DMS114 treated with DMSO at 0.1 percent for 48 hours (cell line): ENCODE results near the gene DIAPH2.
"Not testable (repeated sequence)": the region's sequence is repeated elsewhere in the genome, so short reads cannot be mapped to it uniquely, and the experiment has no call there.

Experiments used
- DNase-seq: peaks from one replicate; lab custom pipeline; 2025; ENCODE audit not compliant: unreplicated experiment; lab: John Stamatoyannopoulos, UW

Gene DIAPH2

DNA sequence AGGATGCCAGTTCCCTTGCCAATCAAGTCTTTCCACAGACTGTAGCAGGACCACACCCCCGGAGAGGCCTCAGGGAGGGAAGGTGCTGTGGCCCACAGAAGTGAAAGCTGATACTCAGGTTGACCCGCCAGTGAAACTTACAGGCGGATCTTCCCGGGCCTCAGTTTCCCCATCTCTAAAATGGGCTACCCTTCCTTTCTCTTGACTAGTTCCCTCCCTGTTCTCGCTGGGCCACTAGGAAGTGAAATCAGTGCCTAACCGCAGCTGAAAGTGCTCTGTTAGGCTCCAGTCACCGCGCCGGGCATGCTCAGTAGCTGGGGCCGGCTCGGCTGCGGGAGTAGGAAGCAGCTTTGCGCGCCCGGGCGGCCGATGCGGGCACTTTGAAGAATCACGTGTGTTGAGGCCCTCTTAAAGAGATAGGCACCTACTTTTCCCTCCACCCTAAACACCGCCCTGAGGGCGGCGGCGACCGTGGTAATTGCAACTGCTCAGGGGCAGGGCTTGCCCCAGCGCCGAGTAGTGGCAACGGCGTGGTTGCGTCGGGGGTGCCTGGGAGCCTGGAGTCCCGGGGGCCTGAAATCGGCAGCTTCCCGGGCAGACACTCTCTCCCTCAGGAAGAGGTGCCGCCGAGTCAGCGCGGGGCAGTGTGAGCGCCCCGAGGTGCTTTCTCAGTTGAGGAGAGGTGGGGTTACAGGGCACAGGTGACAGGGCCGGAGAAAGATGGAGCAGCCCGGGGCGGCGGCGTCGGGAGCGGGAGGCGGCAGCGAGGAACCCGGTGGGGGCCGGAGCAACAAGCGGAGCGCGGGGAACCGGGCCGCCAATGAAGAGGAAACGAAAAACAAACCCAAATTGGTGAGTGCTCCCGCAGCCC lies at the start of gene DIAPH2:
Gene DIAPH2 (plus strand): TSS at position 504 of the 871 bp plus-strand sequence.
- DNase-seq = no peak

DNA sequence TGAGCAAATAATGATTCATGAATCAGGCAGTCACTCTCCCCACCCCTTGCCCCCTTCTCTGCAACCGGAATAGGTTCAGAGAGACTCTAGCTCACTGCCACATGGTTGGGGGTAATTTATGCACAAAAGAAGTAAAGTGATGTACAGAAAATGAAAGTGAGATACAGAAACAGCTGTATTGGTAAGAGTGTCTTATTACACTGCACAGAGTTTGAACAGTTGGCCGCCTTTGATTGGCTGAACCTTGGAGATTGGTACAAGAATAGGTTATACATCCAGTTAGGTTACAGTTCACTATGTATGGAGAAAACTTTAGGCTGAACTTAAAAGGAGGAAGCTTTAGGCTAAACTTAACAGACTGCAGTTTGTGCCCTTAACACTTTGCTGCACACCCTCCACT lies 34.6 kb upstream of the DIAPH2 start:
- no peak for DNase-seq

DNA sequence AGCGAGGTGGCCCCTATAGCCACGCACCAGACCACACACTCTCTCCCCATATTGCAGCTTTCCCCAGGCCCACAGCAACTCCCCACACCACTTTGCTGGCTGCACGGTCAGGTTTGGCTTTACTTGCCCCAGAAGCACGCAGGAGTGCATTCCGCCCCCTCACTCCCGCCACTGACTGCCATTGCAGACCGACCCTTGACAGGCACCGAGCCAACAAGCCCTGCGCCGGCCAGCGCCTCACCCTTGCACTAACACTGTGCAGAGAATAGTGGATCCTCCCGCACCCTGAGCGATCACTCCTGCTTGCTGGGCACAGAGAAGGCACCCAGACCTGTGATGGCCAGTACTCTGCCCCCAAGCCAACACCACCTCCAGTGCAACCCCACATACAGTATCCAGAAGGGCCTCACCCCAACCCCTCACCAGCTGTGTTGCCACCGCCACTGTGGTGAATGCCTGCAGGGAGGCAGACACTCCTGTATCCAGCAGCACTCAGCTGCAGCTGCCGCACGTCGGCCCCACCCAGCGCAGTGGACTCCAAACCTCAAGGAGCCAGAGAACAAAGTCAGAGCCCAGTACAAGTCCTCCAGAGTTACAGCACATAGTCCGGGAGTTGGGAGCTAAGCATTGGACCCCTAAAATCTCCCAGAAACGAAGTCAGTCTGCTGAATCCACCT lies 28.6 kb upstream of the DIAPH2 start:
- no peak for DNase-seq

DNA sequence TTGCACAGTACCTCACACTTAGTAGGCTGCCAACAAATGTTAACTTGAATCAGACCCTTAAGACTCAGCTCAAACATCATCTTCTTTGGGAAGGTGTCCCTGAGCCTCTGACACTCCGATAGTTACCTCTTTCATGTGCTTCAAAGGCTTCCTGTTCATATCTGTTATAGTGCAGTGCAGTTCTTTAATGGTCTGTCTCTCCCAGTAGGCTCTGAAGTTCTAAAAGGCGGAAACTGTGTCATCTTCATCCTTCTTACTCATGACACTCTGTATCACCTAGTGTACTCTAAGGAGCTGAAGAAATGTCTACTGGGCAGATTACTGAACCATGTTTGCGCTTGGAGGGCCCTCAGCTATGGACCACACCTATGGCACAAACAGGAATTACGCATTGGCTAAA lies 2.1 kb upstream of the DIAPH2 start:
- no peak for DNase-seq

DNA sequence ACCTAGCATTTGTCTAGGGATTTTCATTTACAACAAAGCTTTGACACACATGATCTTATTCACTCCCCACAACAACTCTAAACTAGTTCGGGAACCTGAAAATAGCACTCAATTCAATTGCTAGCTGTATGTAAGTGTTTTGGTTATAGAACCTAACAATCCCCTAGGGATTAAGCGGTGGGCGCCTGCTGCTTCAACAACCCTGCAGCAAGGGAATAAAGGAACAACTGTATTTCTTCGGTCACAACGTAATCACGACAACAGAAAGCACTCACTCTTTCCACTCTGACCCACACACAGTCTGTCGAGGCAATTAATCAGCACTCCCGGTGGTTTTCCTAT lies 674 bp upstream of the DIAPH2 start:
- DNase-seq = no peak

DNA sequence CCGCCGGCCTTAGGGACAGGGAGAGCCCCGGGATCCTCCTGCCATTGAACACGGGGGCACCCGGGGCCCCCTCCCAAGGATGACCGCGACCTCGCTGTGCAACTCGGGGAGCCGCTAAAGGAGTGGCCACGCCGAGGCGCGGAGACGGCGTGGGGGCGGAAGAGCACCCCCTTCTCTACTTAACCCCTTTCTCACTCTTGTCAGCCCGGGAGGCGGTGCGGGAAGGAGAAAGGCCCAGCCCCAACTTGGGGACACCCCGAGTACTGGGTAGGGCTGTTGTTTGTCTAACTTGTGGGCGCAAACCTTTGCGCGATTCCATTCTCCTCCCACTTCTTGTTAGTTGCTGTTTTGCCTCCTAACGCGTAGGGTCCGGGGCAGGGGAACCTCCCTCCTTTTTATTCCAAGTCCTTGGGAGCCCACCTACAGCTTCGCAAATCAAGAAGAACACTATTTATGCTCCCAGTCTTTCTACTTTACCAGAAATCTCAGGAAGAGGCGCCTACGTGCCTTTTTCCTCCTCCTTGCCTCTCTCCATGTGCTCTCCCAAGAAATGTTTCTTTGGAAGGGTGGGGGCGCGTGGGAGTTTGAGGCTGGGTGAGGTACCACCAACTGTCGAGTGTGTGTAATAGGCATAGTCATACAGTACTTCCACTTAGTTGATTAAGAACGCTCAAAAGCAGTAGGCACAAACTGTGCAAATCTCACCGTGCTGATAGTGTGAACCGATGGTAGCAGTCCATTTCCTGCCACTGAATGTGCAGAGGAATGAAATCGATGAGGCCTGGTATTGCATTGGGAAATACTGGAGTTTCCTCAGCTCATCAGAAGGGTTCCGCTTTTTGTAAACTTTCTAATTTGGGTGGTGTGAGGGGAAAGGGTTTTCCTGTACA lies 813 bp downstream of the DIAPH2 start:
- DNase-seq = no peak

DNA sequence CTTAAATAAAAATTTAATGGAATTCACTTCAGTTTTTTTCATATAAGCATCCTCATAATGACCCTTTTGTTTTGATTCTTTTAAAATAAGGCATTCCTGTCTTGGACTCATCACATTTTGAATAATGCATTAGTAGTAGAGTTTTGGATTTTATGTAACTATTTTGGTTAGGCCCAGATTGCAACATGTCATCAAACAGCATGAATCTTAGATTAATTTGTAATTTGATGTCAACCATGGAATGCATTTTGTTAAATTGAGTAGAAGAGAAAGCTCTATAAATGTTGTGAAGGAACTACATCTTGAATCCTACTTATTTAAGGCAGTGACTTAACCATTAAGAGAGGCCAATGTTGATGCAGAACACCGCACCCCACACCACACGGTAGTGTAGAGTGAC lies 3.1 kb downstream of the DIAPH2 start:
- DNase-seq = no peak

DNA sequence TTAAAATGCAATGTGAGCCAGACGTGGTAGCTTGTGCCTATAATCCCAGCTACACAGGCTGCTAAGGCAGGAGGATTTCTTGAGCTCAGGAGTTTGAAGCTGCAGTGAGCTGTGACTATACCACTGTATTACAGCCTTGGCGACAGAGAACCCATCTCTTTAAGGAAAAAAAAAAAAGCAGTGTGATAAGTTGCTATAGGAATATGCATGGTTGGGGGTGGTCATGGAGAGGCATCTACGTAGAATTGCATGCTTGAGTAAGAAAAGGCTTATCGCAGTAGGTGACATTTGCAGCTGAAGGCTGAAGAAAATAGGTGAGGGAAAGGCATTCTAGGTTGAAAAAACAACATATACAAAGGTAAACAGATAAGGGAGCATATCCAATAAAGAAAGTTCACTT lies 4.1 kb downstream of the DIAPH2 start:
- DNase-seq = no peak

DNA sequence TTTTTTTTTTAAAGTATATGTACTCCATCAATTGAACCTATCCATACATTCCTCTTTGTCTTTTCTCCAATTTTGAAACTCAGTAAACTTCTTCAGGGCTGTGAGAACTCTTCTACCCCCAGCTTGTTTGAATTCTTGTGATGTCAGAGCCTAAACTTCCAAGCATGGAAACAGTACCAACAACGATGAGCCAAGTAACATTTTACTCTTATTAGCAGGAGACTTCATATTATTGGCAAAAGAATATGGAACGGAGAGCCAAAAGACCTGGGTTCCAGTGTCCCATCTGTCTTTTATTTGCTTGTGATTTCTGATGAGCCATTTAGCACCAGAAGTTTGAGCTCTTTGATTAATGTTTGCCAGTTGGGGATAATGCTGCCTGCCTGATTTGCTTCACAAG lies 5.3 kb downstream of the DIAPH2 start:
- DNase-seq = no peak

DNA sequence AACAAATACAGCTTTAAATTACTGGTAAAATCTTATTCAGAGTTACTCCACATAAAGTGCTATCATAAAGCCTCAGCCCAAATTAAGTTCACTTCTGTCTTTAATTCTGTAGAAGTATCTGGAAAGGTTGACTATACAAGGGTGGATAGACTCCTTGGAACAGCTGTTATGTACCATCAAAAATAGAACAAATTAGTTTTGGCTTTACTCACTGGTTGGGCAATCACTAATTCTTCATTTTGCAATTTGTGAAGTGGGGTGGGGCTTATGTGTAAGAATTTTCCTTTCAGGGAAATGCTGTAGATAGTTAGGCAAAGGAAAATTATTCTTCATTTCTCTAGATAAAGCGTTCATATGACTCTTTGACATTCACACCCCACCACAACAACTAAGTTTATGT lies 7.8 kb downstream of the DIAPH2 start:
- DNase-seq = no peak

DNA sequence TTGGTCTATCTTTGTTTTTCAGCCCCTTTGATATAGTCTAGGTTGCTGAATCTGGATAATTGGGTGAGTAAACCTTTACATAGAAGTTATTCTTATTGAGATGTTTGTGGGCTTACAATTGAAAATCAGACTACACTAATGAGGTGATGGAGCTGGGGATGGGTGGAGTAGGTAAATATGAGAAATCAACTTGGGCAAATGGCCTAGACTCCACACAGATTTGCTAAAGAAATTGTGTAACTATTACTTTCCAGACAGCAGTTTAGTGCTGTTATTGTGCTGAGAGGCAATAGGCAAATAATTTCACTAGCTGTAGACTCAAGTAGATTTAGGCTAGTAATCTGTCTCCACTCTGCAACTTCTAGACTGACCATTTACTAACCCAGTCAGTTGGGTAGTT lies 8.2 kb downstream of the DIAPH2 start:
- no peak for DNase-seq

DNA sequence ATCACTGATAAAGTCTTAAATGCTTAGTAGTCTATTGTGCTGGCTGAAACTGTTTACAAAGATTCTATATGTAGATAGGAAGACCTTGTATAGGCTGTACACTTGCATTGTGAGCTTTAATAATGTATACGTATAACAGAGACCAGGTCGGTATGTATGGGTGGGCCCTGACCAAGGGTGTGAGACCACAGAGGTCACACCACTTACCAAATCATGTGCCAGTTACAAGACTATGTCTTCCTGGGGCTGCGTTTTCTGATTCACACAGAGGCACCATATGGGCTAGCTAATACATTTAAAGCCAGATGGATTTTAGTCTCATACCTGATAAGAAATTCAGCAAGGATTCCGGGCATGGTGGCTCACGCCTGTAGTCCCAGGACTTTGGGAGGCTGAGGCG lies 8.8 kb downstream of the DIAPH2 start:
- DNase-seq = no peak

DNA sequence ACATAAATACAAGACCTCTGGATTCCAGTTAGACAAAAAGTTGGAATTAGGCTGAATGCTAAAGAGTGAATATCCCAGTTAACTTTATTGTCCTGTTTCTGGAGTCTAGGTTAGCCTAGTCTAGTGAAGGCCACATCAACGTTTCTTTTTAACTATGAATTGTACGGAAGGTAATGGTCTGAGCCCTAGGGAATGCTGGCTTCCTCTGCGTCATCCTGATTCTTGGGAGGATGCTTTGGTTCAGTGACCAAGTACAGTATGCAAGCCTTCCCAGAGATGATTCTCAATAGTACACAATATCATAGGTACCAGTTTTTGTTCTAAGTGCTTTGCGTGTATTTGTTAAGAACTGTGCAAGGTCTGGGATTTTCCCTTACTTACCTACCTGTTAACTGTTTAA lies 11.8 kb downstream of the DIAPH2 start:
- DNase-seq = no peak

DNA sequence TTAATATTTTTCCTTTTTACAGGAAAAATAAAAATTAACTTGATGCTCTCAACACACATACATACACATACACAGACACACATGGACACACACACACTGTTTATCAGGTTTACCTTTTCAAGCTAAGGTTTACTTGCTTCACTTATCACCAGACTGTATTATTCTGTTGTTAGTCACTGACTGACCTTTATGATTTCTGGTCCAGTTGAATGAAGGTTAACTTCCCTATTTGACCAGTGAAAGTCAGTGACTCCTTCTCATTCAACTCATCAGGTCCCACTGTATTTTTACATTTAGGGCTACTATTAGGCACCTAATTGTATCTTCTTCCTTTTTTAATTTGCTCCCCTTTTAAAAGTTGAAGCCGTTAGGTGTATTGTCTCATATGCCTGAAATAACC lies 16.0 kb downstream of the DIAPH2 start:
- DNase-seq = no peak

DNA sequence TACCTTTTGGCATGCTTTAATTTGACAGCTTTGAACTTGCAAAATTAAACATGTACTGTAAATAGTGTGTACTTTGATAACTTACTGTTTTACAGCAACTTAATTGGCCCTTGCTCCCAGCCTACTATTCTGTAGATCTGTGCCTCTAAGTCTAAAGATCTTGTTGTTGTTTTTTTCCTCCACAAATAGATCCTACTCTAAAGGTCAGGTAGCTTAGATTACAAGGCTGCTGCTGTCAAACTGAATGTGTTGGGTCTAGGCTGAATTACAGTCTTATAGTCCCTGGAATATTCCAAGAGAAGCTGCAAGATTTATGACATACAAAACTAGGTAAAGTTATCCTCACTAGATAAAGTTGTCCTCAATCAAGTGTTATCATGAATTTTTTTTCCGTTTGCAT lies 18.7 kb downstream of the DIAPH2 start:
- no peak for DNase-seq

DNA sequence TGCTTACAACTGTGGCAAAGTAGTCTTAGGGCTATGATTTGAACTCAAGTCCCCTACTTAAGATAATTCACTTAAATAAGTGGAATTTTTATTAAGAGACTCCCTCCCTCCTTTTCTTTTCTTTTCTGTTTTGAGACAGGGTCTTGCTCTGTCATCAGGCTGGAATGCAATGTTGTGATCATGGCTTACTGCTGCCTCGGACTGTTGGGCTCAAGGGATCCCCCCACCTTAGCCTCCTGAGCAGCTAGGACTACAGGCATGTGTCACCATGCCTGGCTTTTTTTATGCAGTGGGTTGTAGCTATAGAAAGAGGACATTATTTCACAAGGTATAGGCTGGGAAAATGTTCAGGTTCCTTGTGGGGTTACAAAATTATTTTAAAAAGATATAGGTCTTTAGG lies 19.2 kb downstream of the DIAPH2 start:
- DNase-seq = no peak

DNA sequence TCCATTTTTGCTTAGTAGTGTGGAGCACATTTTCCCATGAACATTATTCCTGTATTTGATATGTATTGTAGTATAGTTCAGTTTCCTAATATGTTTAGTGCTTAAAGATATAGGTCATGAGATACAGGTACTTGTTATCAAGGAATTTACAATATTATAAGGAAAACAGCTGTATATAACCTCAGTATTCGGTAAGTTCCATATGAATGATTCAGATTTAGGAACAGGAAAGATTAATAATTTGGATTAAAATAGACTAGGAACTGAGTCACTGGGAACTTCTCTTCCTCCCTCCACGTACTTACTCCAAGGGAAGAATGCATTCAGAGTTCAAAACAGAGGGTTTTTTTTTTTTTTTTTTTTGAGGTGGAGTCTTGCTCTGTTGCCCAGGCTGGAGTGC lies 20.0 kb downstream of the DIAPH2 start:
- no peak for DNase-seq

DNA sequence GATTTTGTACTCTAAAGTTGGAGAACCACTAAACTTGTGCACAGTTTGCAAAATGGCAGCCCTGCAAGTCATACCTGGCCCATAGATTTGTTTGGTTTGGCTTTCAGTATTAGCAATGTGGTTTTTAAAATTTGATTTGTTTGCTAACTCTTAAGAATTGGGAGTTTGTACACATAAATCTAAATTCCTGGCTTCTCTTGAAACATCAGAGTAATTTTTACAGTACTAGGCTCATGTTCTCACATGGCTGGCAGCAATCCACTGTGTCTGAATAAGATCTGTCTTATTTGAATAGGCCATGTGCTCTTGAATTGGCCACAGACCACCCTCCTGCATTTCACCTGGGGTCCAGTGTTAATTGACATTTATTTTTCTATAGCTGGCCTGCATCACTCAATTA lies 21.3 kb downstream of the DIAPH2 start:
- DNase-seq = no peak

DNA sequence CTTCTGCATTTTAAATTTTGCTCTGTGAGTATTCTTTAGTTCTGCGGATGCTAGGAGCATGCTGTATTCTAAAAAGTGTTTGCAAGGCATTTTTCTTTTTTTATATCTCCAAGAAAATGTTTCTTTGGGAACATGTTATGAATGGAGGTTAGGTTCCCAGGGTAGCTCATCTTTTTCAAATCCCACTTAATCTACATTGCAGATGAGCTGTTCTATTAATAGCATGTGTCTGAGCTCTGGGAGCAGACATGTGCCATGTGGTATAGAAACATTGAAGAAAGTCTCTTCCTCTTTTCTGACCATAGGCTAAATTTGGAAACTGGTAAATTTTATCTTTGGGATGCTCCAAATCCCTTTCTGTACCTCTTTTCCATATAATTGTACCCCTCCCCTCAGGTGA lies 23.2 kb downstream of the DIAPH2 start:
- DNase-seq = no peak

DNA sequence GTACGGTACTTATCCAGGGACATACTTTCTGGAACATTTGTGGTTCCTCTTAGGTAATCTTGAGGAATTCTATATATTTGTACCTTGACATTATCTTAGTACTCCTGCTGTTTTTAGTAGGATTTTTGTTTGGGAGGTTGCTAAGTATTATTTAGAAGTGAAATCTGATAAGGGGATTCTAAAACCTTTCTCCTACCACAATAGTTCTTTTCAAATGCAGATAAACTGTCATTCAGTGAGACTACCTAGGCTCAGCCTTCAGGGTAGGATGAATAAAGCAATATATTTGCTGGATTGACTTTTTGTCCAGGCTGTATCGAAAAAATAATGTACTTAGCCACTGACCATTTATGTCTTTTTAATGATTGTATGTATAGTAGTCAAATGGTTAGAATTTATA lies 25.4 kb downstream of the DIAPH2 start:
- no peak for DNase-seq

DNA sequence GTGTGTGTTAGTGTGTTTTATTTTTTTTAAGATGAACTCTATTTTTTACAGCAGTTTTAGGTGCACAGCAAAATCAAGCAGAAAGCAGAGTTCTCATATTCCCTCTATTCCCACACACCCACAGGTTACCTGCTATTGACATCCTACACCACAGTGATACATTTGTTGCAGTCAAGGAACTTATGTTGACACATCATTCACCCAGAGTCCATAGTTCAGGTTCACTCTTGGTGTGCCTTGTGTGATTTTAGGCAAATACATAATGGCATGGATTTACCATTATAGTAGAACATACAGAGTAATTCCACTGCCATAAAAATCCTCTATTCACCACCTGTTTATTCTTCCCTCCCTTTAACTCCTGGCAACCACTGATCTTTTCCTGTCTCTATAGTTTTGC lies 28.7 kb downstream of the DIAPH2 start:
- DNase-seq = no peak

DNA sequence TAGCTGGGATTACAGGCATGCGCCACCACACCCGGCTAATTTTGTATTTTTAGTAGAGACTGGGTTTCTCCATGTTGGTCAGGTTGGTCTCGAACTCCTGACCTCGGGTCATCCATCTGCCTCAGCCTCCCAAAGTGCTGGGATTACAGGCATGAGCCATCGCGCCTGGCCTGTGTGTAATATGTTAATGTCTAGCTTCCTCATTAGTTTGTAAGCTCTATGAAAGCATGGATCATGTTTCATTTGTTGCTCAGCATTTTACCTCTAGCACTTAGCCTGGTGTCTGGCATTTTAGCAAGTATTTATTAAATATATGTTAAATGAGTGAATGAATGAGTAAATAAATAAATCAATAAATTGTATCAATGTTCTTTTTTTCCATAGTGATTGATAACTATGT lies 29.8 kb downstream of the DIAPH2 start:
- not testable (repeated sequence) for DNase-seq
